ENCODE data around the gene ANGEL1.

Gene ANGEL1

GRCh38 chr14:76784266-76784874, 28.3 kb downstream of the ANGEL1 start:
- no peaks in the 10 kb centered on the region for H3K27me3 Mint-ChIP-seq (ENCODE audit: low read depth, poor library complexity)
- peaks cover 50% of the 10 kb centered on the region for H3K36me3 Mint-ChIP-seq (ENCODE audit: low read depth)
- no peak overlapping the region for H3K4me3 Mint-ChIP-seq

GRCh38 chr14:76782885-76783566, 29.7 kb downstream of the ANGEL1 start:
- Mint-ChIP-seq H3K4me3 (no peak overlapping the region), H3K27me3 (ENCODE audit: low read depth, poor library complexity) (no peaks in the 10 kb centered on the region), H3K9me3 (no peaks in the 10 kb centered on the region), H3K36me3 (ENCODE audit: low read depth) (peaks cover 44% of the 10 kb centered on the region), H3K4me1 (peaks cover 38% of the 10 kb centered on the region), H3K27ac (peak overlapping the region; percentile 98)
- DNase-seq = no peak
- TF ChIP-seq CTCF (IDR thresholded peaks at IDR 0.05) = no peak

More at GRCh38 chr14:76784266-76784874, 28.3 kb downstream of the ANGEL1 start:
- no peaks in the 10 kb centered on the region for H3K9me3 Mint-ChIP-seq
- no peak for DNase-seq
- peaks cover 34% of the 10 kb centered on the region for H3K4me1 Mint-ChIP-seq
- no peak overlapping the region for H3K27ac Mint-ChIP-seq
- no peak for TF ChIP-seq CTCF (IDR thresholded peaks at IDR 0.05)

- peaks cover 38% of the 10 kb centered on the region for H3K4me1 Mint-ChIP-seq
- TF ChIP-seq CTCF (IDR thresholded peaks at IDR 0.05) = no peak
- peak overlapping the region; percentile 98 for H3K27ac Mint-ChIP-seq
- peaks cover 43% of the 10 kb centered on the region for H3K36me3 Mint-ChIP-seq (ENCODE audit: low read depth)
- peaks cover 4% of the 10 kb centered on the region for H3K27me3 Mint-ChIP-seq (ENCODE audit: low read depth, poor library complexity)
- DNase-seq = no peak
- H3K9me3 Mint-ChIP-seq = no peaks in the 10 kb centered on the region
- no peak overlapping the region for H3K4me3 Mint-ChIP-seq
Observed at GRCh38 chr14:76782115-76782884, 30.4 kb downstream of the ANGEL1 start.

GRCh38 chr14:76781648-76782051, 31.0 kb downstream of the ANGEL1 start:
- no peaks in the 10 kb centered on the region for H3K9me3 Mint-ChIP-seq
- peaks cover 39% of the 10 kb centered on the region for H3K36me3 Mint-ChIP-seq (ENCODE audit: low read depth)
- no peak overlapping the region for H3K4me3 Mint-ChIP-seq
- TF ChIP-seq CTCF (IDR thresholded peaks at IDR 0.05) = no peak
- no peak overlapping the region for H3K27ac Mint-ChIP-seq
- H3K4me1 Mint-ChIP-seq = peaks cover 38% of the 10 kb centered on the region
- no peak for DNase-seq
- peaks cover 5% of the 10 kb centered on the region for H3K27me3 Mint-ChIP-seq (ENCODE audit: low read depth, poor library complexity)

GRCh38 chr14:76780875-76781647, 31.6 kb downstream of the ANGEL1 start:
- peaks cover 42% of the 10 kb centered on the region for H3K4me1 Mint-ChIP-seq
- TF ChIP-seq CTCF (IDR thresholded peaks at IDR 0.05) = no peak
- H3K4me3 Mint-ChIP-seq = no peak overlapping the region
- peaks cover 34% of the 10 kb centered on the region for H3K36me3 Mint-ChIP-seq (ENCODE audit: low read depth)
- peak overlapping the region; percentile 94 for H3K27ac Mint-ChIP-seq
- H3K9me3 Mint-ChIP-seq = no peaks in the 10 kb centered on the region
- no peak for DNase-seq
- peaks cover 5% of the 10 kb centered on the region for H3K27me3 Mint-ChIP-seq (ENCODE audit: low read depth, poor library complexity)
